Choroid plexus epithelial cell (primary cell): ENCODE results near the gene CDC45.

Experiments
- DNase-seq: peaks from one replicate; pipeline ENCODE4 v3.0.0-alpha.2; 2010; ENCODE audit warnings: low read depth
- H3K4me3 ChIP-seq: 2 replicates; pipeline ENCODE4 v1.5.1; 2011; ENCODE audit warnings: low read depth, mild to moderate bottlenecking, control low read depth, low read length, moderate library complexity
- CTCF ChIP-seq: conservative IDR thresholded peaks from 2 replicates; pipeline ENCODE4 v1.5.1; 2011; ENCODE audit warnings: low read depth, mild to moderate bottlenecking, control low read depth, inconsistent platforms, low read length, moderate library complexity

The CDC45 gene

GRCh38 chr22:19446603-19447329, 33.0 kb upstream of the CDC45 start:
- peak overlapping the region; percentile 78 for H3K4me3 ChIP-seq
- no peak for DNase-seq
- no peak for TF ChIP-seq CTCF

GRCh38 chr22:19447330-19448075, 32.2 kb upstream of the CDC45 start, which contains the start of gene C22orf39:
C22orf39 (minus strand) TSS chr22:19447711; CDS start chr22:19447688, 23 bp downstream.
- DNase-seq = peak; percentile 97
- no peak for TF ChIP-seq CTCF
- H3K4me3 ChIP-seq = peak within 1 kb of the TSS; percentile 78

GRCh38 chr22:19448076-19448607, 31.6 kb upstream of the CDC45 start:
- H3K4me3 ChIP-seq = peak overlapping the region; percentile 78
- DNase-seq = peak; percentile 92
- TF ChIP-seq CTCF = no peak

- DNase-seq = no peak
- no peak overlapping the region for H3K4me3 ChIP-seq
- no peak for TF ChIP-seq CTCF
These were observed 30.8 kb upstream of the CDC45 start for GRCh38 chr22:19448739-19449421.

- TF ChIP-seq CTCF = no peak
- no peak for DNase-seq
- H3K4me3 ChIP-seq = no peak overlapping the region
These were observed 30.3 kb upstream of the CDC45 start for GRCh38 chr22:19449422-19449767.

GRCh38 chr22:19450363-19451175, 29.2 kb upstream of the CDC45 start:
- H3K4me3 ChIP-seq = no peak overlapping the region
- no peak for DNase-seq
- TF ChIP-seq CTCF = no peak
